A549 (cell line): ENCODE results near the gene PPIE. TPM values are rescaled to one million over a fixed set of nuclear protein-coding genes. Genes with fewer than 3 reads are reported as not detected.
A peak's percentile ranks its signal among the peaks of the same experiment; 100 is the strongest.

Experiments used
- ATAC-seq, 2 experiments: fragments of 200-7000 bp in 1 of 2; fragments of >200 bp in 1 of 2; cut with Nextera tagmentation in 1 of 2; cut with Tn5 transposase in 1 of 2; 3 replicates each; pipeline versions ENCODE4 v1.8.0 to v1.9.1; 2018 to 2020; ENCODE audit warnings: mild to moderate bottlenecking in 1 of 2, moderate library complexity in 1 of 2
- CTCF ChIA-PET: fragments of 300-600 bp; sonication (Branson Sonifier 250); formaldehyde crosslinking; extraction: SDS; loops from one replicate; lab custom pipeline; 2021; ENCODE audit warnings: antibody characterized with exemption, inconsistent platforms; lab: Yijun Ruan, JAX
- POLR2A ChIA-PET: fragments of 350-600 bp; formaldehyde crosslinking; extraction: SDS; loops from one replicate; lab custom pipeline; 2021; ENCODE audit warnings: antibody characterized with exemption, inconsistent platforms; lab: Yijun Ruan, JAX
- DNase-seq, 2 experiments: peaks; one replicate each; pipeline versions ENCODE4 v3.0.0 to v3.0.0-alpha.2; 2011 to 2016; ENCODE audit warnings: low read depth in 1 of 2, low spot score in 1 of 2
- FAIRE-seq: peaks from 2 replicates; lab custom pipeline; 2011; peaks lifted over from hg19 to GRCh38; lab: Jason Lieb, UNC
- H3K27ac ChIP-seq, 2 experiments: fragments of >200 bp; sonication (Bioruptor Twin); formaldehyde crosslinking; 3 replicates each; pipeline ENCODE4 v1.5.1; 2016 to 2017
- H3K4me1 ChIP-seq: fragments of >200 bp; sonication (Bioruptor Twin); formaldehyde crosslinking; 3 replicates; pipeline ENCODE4 v1.6.1; 2016
- H3K4me2 ChIP-seq: fragments of >200 bp; sonication (Bioruptor Twin); formaldehyde crosslinking; 3 replicates; pipeline ENCODE4 v1.6.1; 2016
- H3K4me3 ChIP-seq: fragments of >200 bp; sonication (Bioruptor Twin); formaldehyde crosslinking; 3 replicates; pipeline ENCODE4 v1.5.1; 2016
- H3K9me3 ChIP-seq: fragments of >200 bp; sonication (Bioruptor Twin); formaldehyde crosslinking; 3 replicates; pipeline ENCODE4 v1.6.1; 2016
- ATOH8 ChIP-seq: fragments of 250-450 bp; sonication (Bioruptor Pico); IDR thresholded peaks from 2 replicates; pipeline ENCODE4 v1.5.0; 2020; ENCODE audit warnings: low read depth, mild to moderate bottlenecking, moderate library complexity
- CHD4 ChIP-seq: fragments of 200-600 bp; sonication (generic); IDR thresholded peaks from 2 replicates; pipeline ENCODE4 v1.6.1; 2016; ENCODE audit warnings: antibody characterized with exemption, mild to moderate bottlenecking, borderline replicate concordance
- CTCF ChIP-seq: fragments of >200 bp; sonication (Bioruptor Twin); formaldehyde crosslinking; IDR thresholded peaks from 3 replicates; pipeline ENCODE4 v1.5.1; 2016
- E2F6 ChIP-seq: IDR thresholded peaks from 2 replicates; pipeline ENCODE4 v1.6.1; 2012; ENCODE audit warnings: low read depth, borderline replicate concordance
- EHF ChIP-seq: fragments of 250-450 bp; sonication (Bioruptor Pico); IDR thresholded peaks from 2 replicates; pipeline ENCODE4 v1.5.0; 2020; ENCODE audit warnings: mild to moderate bottlenecking
- FOSB ChIP-seq: fragments of 250-450 bp; sonication (Bioruptor Pico); IDR thresholded peaks from 2 replicates; pipeline ENCODE4 v1.5.0; 2020; ENCODE audit warnings: mild to moderate bottlenecking, moderate library complexity
- GATA3 ChIP-seq: IDR thresholded peaks from 2 replicates; pipeline ENCODE4 v1.6.1; 2012; ENCODE audit warnings: borderline replicate concordance
- HDAC2 ChIP-seq: fragments of 200-600 bp; sonication (generic); IDR thresholded peaks from 2 replicates; pipeline ENCODE4 v1.6.1; 2016
- HOXA7 ChIP-seq: fragments of 250-450 bp; sonication (Bioruptor Pico); IDR thresholded peaks from 2 replicates; pipeline ENCODE4 v1.5.0; 2020; ENCODE audit warnings: mild to moderate bottlenecking, moderate library complexity
- HOXB13 ChIP-seq: fragments of 250-450 bp; sonication (Bioruptor Pico); IDR thresholded peaks from 2 replicates; pipeline ENCODE4 v1.5.0; 2020; ENCODE audit warnings: low read depth, mild to moderate bottlenecking, moderate library complexity
- HOXB5 ChIP-seq: fragments of 250-450 bp; sonication (Bioruptor Pico); IDR thresholded peaks from 2 replicates; pipeline ENCODE4 v1.5.0; 2020; ENCODE audit warnings: mild to moderate bottlenecking, moderate library complexity
- JUN ChIP-seq, 2 experiments: fragments of >200 bp; sonication (Bioruptor Twin); formaldehyde crosslinking; IDR thresholded peaks; 2 replicates in 1 of 2; 3 replicates in 1 of 2; pipeline ENCODE4 v1.6.1; 2016 to 2017
- JUNB ChIP-seq: fragments of >200 bp; sonication (Bioruptor Twin); formaldehyde crosslinking; IDR thresholded peaks from 2 replicates; pipeline ENCODE4 v1.6.1; 2016
- KDM5A ChIP-seq: fragments of 200-600 bp; sonication (generic); IDR thresholded peaks from 2 replicates; pipeline ENCODE4 v1.6.1; 2016; ENCODE audit warnings: antibody characterized with exemption, mild to moderate bottlenecking
- MAFK ChIP-seq: fragments of 450-650 bp; IDR thresholded peaks from 2 replicates; pipeline ENCODE4 v1.6.1; 2014; ENCODE audit not compliant: partially characterized antibody
- MAX ChIP-seq: IDR thresholded peaks from 2 replicates; pipeline ENCODE4 v1.6.1; 2012
- MAZ ChIP-seq: fragments of 150-350 bp; IDR thresholded peaks from 2 replicates; pipeline ENCODE4 v1.6.1; 2014; ENCODE audit warnings: antibody characterized with exemption, low read depth, low read length, borderline replicate concordance
- MYC ChIP-seq: IDR thresholded peaks from 2 replicates; pipeline ENCODE4 v1.6.1; 2012; ENCODE audit warnings: mild to moderate bottlenecking, inconsistent platforms, low read length, improper control_type of control experiment, borderline replicate concordance
- NFE2L2 ChIP-seq: fragments of 150-350 bp; conservative IDR thresholded peaks from 2 replicates; pipeline ENCODE4 v1.6.1; 2014; ENCODE audit warnings: low read length
- POLR2A ChIP-seq: IDR thresholded peaks from 2 replicates; pipeline ENCODE4 v1.6.1; 2012; ENCODE audit warnings: mild to moderate bottlenecking, low read length
- REST ChIP-seq: fragments of 200-600 bp; sonication (generic); IDR thresholded peaks from 2 replicates; pipeline ENCODE4 v1.6.1; 2016; ENCODE audit warnings: antibody characterized with exemption, mild to moderate bottlenecking, moderate library complexity
- RNF2 ChIP-seq: fragments of 200-600 bp; sonication (generic); IDR thresholded peaks from 2 replicates; pipeline ENCODE4 v1.6.1; 2016; ENCODE audit warnings: low read depth, mild to moderate bottlenecking, antibody characterized with exemption, moderate library complexity, borderline replicate concordance
- SMC3 ChIP-seq: fragments of >200 bp; sonication (Bioruptor Twin); formaldehyde crosslinking; IDR thresholded peaks from 3 replicates; pipeline ENCODE4 v1.6.1; 2018; ENCODE audit warnings: inconsistent platforms
- TFCP2L1 ChIP-seq: fragments of 250-450 bp; sonication (Bioruptor Pico); IDR thresholded peaks from 2 replicates; pipeline ENCODE4 v1.5.0; 2021; ENCODE audit warnings: mild to moderate bottlenecking
- TP53 ChIP-seq: fragments of 250-450 bp; sonication (Bioruptor Pico); IDR thresholded peaks from 2 replicates; pipeline ENCODE4 v1.5.0; 2021; ENCODE audit warnings: mild to moderate bottlenecking, moderate library complexity
- ZFP36 ChIP-seq: fragments of 450-650 bp; IDR thresholded peaks from 2 replicates; pipeline ENCODE4 v1.6.1; 2014; ENCODE audit warnings: borderline replicate concordance; ENCODE audit not compliant: partially characterized antibody
- WGBS: methylation state at CpG from one replicate; pipeline ENCODE4 v1.1.6; 2017; ENCODE audit errors: missing lambda C conversion rate; 5-methylcytosine and 5-hydroxymethylcytosine counted together
- polyA plus RNA-seq, 4 experiments: library from polyadenylated mRNA; depleted of rRNA in 3 of 4; stranded (reverse); fragments of >200 nt; fragmentation: RNase III in 1 of 4; extraction: RNeasy Plus Mini Kit Qiagen cat#74134 plus additional on column Dnase treatment in 1 of 4; gene quantifications; 2 replicates in 3 of 4; 3 replicates in 1 of 4; pipeline ENCODE4 v1.2.3, GENCODE V29; 2011 to 2017

Gene PPIE
- polyA plus RNA-seq, 2 of the 4 experiments (the other 2 are of a cell fraction) = 46.6 to 75.6 TPM

- 41% methylated on average over 4 of the region's 91 CpGs for WGBS
- FAIRE-seq = no peak
- peaks cover 5% of the 10 kb centered on the region; the same call in 1 of the 3 replicates for H3K4me1 ChIP-seq
- POLR2A ChIA-PET = interaction anchor here (1.0 to 1.1 kb wide), 2 partner anchors 10 to 50 kb away, joined by 5 to 8 read pairs; partner anchors contain the start of gene PPIE
- peak within 1 kb of the TSS; percentile 64 for H3K4me3 ChIP-seq
- peak within 1 kb of the TSS; percentile 75 to 95 for H3K27ac ChIP-seq
- no peak for TF ChIP-seq TFCP2L1 (CRISPR knock-in tag)
- 0 out of 2 replicates have a peak, but pooled peaks have one; percentile 38 for TF ChIP-seq RNF2
- no peak for TF ChIP-seq CHD4
- no peak for TF ChIP-seq EHF (CRISPR knock-in tag)
- TF ChIP-seq E2F6 = peak; percentile 78
- 0 out of 2 replicates have a peak, but pooled peaks have one; percentile 66 for TF ChIP-seq ATOH8 (CRISPR knock-in tag)
- TF ChIP-seq ZFP36 = no peak
- TF ChIP-seq REST = peak; percentile 26; the same call in 1 of the 2 replicates
- peak; percentile 58; the same call in 1 of the 2 replicates for TF ChIP-seq HOXB13
- TF ChIP-seq HDAC2 = no peak
- no peak for TF ChIP-seq MAFK
- TF ChIP-seq CTCF = no peak
- peak in 1 of 2 experiments; percentile 46; a peak in 1 of 5 replicates for TF ChIP-seq JUN (IDR thresholded peaks at IDR 0.05)
- TF ChIP-seq NFE2L2 = no peak
- TF ChIP-seq MYC = 0 out of 2 replicates have a peak, but pooled peaks have one; percentile 16
- TF ChIP-seq POLR2A = peak; percentile 15; the same call in 1 of the 2 replicates
- no peak for TF ChIP-seq FOSB (CRISPR knock-in tag)
- peak; percentile 87 for TF ChIP-seq MAX
- TF ChIP-seq HOXB5 (CRISPR knock-in tag) = peak; percentile 74; the same call in 1 of the 2 replicates
- TF ChIP-seq GATA3 = no peak
- TF ChIP-seq TP53 = 0 out of 2 replicates have a peak, but pooled peaks have one; percentile 57
- no peak for TF ChIP-seq KDM5A
- no peak for TF ChIP-seq MAZ
- no peak for TF ChIP-seq HOXA7 (CRISPR knock-in tag)
- TF ChIP-seq JUNB = no peak
- TF ChIP-seq SMC3 = no peak
- peak within 1 kb of the TSS; percentile 89 for H3K4me2 ChIP-seq
- peak; percentile 84 to 92 for ATAC-seq
- no peaks in the 10 kb centered on the region for H3K9me3 ChIP-seq
- DNase-seq = peak; percentile 59 to 67
- CTCF ChIA-PET = interaction anchor here (0.6 to 2.9 kb wide), 3 partner anchors 10 to 389 kb away, joined by 3 to 16 read pairs (median 4); no protein-coding TSS in a partner anchor
Observed at GRCh38 chr1:39788758-39789570, 50.3 kb downstream of the PPIE start, which contains the start of gene BMP8B. BMP8B (minus strand) TSS chr1:39788865; CDS start chr1:39788485, 380 bp downstream.
